ENCODE results near the gene UBTD1.
"Not testable (repeated sequence)": the region's sequence is repeated elsewhere in the genome, so short reads cannot be mapped to it uniquely, and the experiment has no call there.

The UBTD1 gene

GRCh38 chr10:97551271-97551670 lies 52.5 kb downstream of the UBTD1 start:
- TF ChIP-seq Cebpa-rat (IDR thresholded peaks at IDR 0.05), result no peak
- H3K36me3 ChIP-seq, result no peaks in the 10 kb centered on the region
- H3K4me1 ChIP-seq, result 0 out of 2 replicates have a peak, but pooled peaks cover 6% of the 10 kb centered on the region
- no peaks in the 10 kb centered on the region for H4K20me1 ChIP-seq
- no peaks in the 10 kb centered on the region for H3K27me3 ChIP-seq
- no peak overlapping the region for H3K4me2 ChIP-seq
- no peak overlapping the region for H3K4me3 ChIP-seq
- H3K27ac ChIP-seq, result no peak overlapping the region
- H3K9ac ChIP-seq, result no peak overlapping the region
- peaks cover 21% of the 10 kb centered on the region for H3K9me3 ChIP-seq

GRCh38 chr10:97553575-97554031 lies 54.9 kb downstream of the UBTD1 start:
- no peak overlapping the region for H3K9ac ChIP-seq
- no peak overlapping the region for H3K4me2 ChIP-seq
- H4K20me1 ChIP-seq, result no peaks in the 10 kb centered on the region
- no peak overlapping the region for H3K27ac ChIP-seq
- no peak for TF ChIP-seq Cebpa-rat (IDR thresholded peaks at IDR 0.05)
- no peak overlapping the region for H3K4me3 ChIP-seq
- no peaks in the 10 kb centered on the region for H3K27me3 ChIP-seq
- no peaks in the 10 kb centered on the region for H3K36me3 ChIP-seq
- H3K9me3 ChIP-seq, result peaks cover 27% of the 10 kb centered on the region
- H3K4me1 ChIP-seq, result no peaks in the 10 kb centered on the region

GRCh38 chr10:97554336-97554735 lies 55.6 kb downstream of the UBTD1 start:
- not testable (repeated sequence) for H3K27ac ChIP-seq, H4K20me1 ChIP-seq, H3K4me2 ChIP-seq, H3K36me3 ChIP-seq, H3K4me3 ChIP-seq, H3K4me1 ChIP-seq, H3K9ac ChIP-seq, H3K27me3 ChIP-seq
- peaks cover 27% of the 10 kb centered on the region for H3K9me3 ChIP-seq

GRCh38 chr10:97555541-97555940 lies 56.8 kb downstream of the UBTD1 start:
- not testable (repeated sequence) for H4K20me1 ChIP-seq, H3K36me3 ChIP-seq, H3K4me1 ChIP-seq, H3K9ac ChIP-seq, H3K27ac ChIP-seq, H3K27me3 ChIP-seq, H3K4me2 ChIP-seq, H3K4me3 ChIP-seq
- peaks cover 27% of the 10 kb centered on the region for H3K9me3 ChIP-seq

- H3K27me3 ChIP-seq, H3K9ac ChIP-seq, H3K36me3 ChIP-seq, H3K27ac ChIP-seq, H3K4me1 ChIP-seq, H3K4me3 ChIP-seq, H3K4me2 ChIP-seq, H4K20me1 ChIP-seq: not testable (repeated sequence)
- peaks cover 34% of the 10 kb centered on the region for H3K9me3 ChIP-seq
Observed at GRCh38 chr10:97560731-97561381, 62.1 kb downstream of the UBTD1 start.

- H3K4me3 ChIP-seq, H4K20me1 ChIP-seq, H3K27me3 ChIP-seq, H3K36me3 ChIP-seq, H3K4me2 ChIP-seq, H3K27ac ChIP-seq, H3K4me1 ChIP-seq, H3K9ac ChIP-seq: not testable (repeated sequence)
- H3K9me3 ChIP-seq, result peaks cover 27% of the 10 kb centered on the region
Observed at GRCh38 chr10:97561386-97562077, 62.8 kb downstream of the UBTD1 start.

GRCh38 chr10:97562329-97562728 lies 63.6 kb downstream of the UBTD1 start:
- not testable (repeated sequence) for H3K27me3 ChIP-seq, H3K9ac ChIP-seq, H3K4me2 ChIP-seq, H4K20me1 ChIP-seq, H3K4me1 ChIP-seq, H3K4me3 ChIP-seq, H3K36me3 ChIP-seq, H3K27ac ChIP-seq
- H3K9me3 ChIP-seq, result peaks cover 23% of the 10 kb centered on the region

GRCh38 chr10:97563337-97563736 lies 64.6 kb downstream of the UBTD1 start:
- Histone ChIP-seq H3K27ac (no peak overlapping the region), H3K4me3 (no peak overlapping the region), H3K4me2 (no peak overlapping the region), H4K20me1 (no peaks in the 10 kb centered on the region), H3K4me1 (no peaks in the 10 kb centered on the region), H3K27me3 (no peaks in the 10 kb centered on the region), H3K9me3 (peaks cover 23% of the 10 kb centered on the region), H3K36me3 (no peaks in the 10 kb centered on the region), H3K9ac (no peak overlapping the region)
- TF ChIP-seq Cebpa-rat (IDR thresholded peaks at IDR 0.05), result no peak

- Histone ChIP-seq H3K27ac (no peak overlapping the region), H3K4me3 (no peak overlapping the region), H3K27me3 (no peaks in the 10 kb centered on the region), H3K4me1 (no peaks in the 10 kb centered on the region), H4K20me1 (no peaks in the 10 kb centered on the region), H3K36me3 (no peaks in the 10 kb centered on the region), H3K9me3 (peaks cover 23% of the 10 kb centered on the region), H3K9ac (no peak overlapping the region), H3K4me2 (no peak overlapping the region)
- TF ChIP-seq Cebpa-rat (IDR thresholded peaks at IDR 0.05), result no peak
Observed at GRCh38 chr10:97564776-97565175, 66.1 kb downstream of the UBTD1 start.

- Histone ChIP-seq H3K4me2 (no peak overlapping the region), H3K27ac (no peak overlapping the region), H3K9ac (no peak overlapping the region)
Observed at GRCh38 chr10:97566336-97566996, 67.7 kb downstream of the UBTD1 start.

More at GRCh38 chr10:97566336-97566996, 67.7 kb downstream of the UBTD1 start:
- H3K36me3 ChIP-seq, result no peaks in the 10 kb centered on the region
- no peak overlapping the region for H3K4me3 ChIP-seq
- no peaks in the 10 kb centered on the region for H4K20me1 ChIP-seq
- no peaks in the 10 kb centered on the region for H3K27me3 ChIP-seq
- peaks cover 10% of the 10 kb centered on the region for H3K4me1 ChIP-seq
- H3K9me3 ChIP-seq, result peaks cover 17% of the 10 kb centered on the region
- no peak for TF ChIP-seq Cebpa-rat (IDR thresholded peaks at IDR 0.05)
